ENCODE measurements around the gene THRB.

- TF ChIP-seq CTCF (IDR thresholded peaks at IDR 0.05) = no peak
- no peak for TF ChIP-seq POLR2A (IDR thresholded peaks at IDR 0.05)
Observed at GRCh38 chr3:24096271-24096670, 398.4 kb downstream of the THRB start.
